Common myeloid progenitor, CD34-positive (primary cell): ENCODE data around the gene NUDT9.

Source experiments
- CTCF ChIA-PET: fragments of 350-600 bp; sonication (Branson Sonifier 250); formaldehyde crosslinking; loops from one replicate; lab custom pipeline; 2021; ENCODE audit warnings: antibody characterized with exemption; lab: Charles Lee
- POLR2A ChIA-PET: fragments of 350-600 bp; sonication (Branson Sonifier 250); formaldehyde crosslinking; loops from one replicate; lab custom pipeline; 2021; ENCODE audit warnings: antibody characterized with exemption; lab: Charles Lee
- DNase-seq, 3 donors: peaks; one replicate each; pipeline versions ENCODE4 v3.0.0 to v3.0.0-alpha.2; 2013
- H3K27ac ChIP-seq, 2 experiments: 1 replicate in 1 of 2; 2 replicates in 1 of 2; pipeline ENCODE4 v1.7.0; 2013; ENCODE audit warnings: inconsistent platforms in 2 of 2, low read length in 2 of 2, mild to moderate bottlenecking in 2 of 2, low read depth in 1 of 2, moderate library complexity in 1 of 2; ENCODE audit not compliant: severe bottlenecking in 2 of 2, insufficient read depth in 1 of 2, poor library complexity in 1 of 2
- H3K27me3 ChIP-seq, 5 experiments: replicated peaks in 2 of 5; 1 replicate in 3 of 5; 2 replicates in 2 of 5; pipeline versions ENCODE4 v1.6.1 to v1.7.0; 2013; ENCODE audit warnings: low read length in 4 of 5, mild to moderate bottlenecking in 2 of 5, moderate library complexity in 2 of 5, inconsistent platforms in 1 of 5; ENCODE audit not compliant: insufficient read depth in 5 of 5, control insufficient read depth in 4 of 5
- H3K36me3 ChIP-seq, 4 experiments: 1 replicate in 2 of 4; 2 replicates in 2 of 4; pipeline versions ENCODE4 v1.6.1 to v1.7.0; 2013; ENCODE audit warnings: low read length in 3 of 4, control low read depth in 1 of 4, mild to moderate bottlenecking in 1 of 4; ENCODE audit not compliant: control insufficient read depth in 4 of 4, insufficient read depth in 4 of 4
- H3K4me1 ChIP-seq, 4 experiments: 1 replicate in 3 of 4; 2 replicates in 1 of 4; pipeline versions ENCODE4 v1.6.1 to v1.7.1; 2013; ENCODE audit warnings: low read length in 3 of 4, mild to moderate bottlenecking in 3 of 4, control low read depth in 1 of 4, inconsistent platforms in 1 of 4, moderate library complexity in 1 of 4; ENCODE audit not compliant: control insufficient read depth in 4 of 4, insufficient read depth in 4 of 4; ENCODE audit errors: control extremely low read depth in 1 of 4
- H3K4me3 ChIP-seq, 7 experiments: 1 replicate in 4 of 7; 2 replicates in 3 of 7; pipeline versions ENCODE4 v1.5.1 to v1.7.0; 2013; ENCODE audit warnings: mild to moderate bottlenecking in 7 of 7, low read length in 6 of 7, moderate library complexity in 6 of 7, inconsistent platforms in 2 of 7, low read depth in 2 of 7, control low read depth in 1 of 7; ENCODE audit not compliant: insufficient read depth in 4 of 7, control insufficient read depth in 1 of 7; ENCODE audit errors: extremely low read depth in 1 of 7
- H3K9me3 ChIP-seq, 5 experiments: 1 replicate in 4 of 5; 2 replicates in 1 of 5; pipeline versions ENCODE4 v1.6.1 to v1.7.1; 2013; ENCODE audit warnings: low read length in 4 of 5, mild to moderate bottlenecking in 2 of 5, inconsistent platforms in 1 of 5, low read depth in 1 of 5, moderate library complexity in 1 of 5; ENCODE audit not compliant: control insufficient read depth in 4 of 5, insufficient read depth in 2 of 5; ENCODE audit errors: control extremely low read depth in 1 of 5
- WGBS: methylation state at CpG from one replicate; pipeline ENCODE4 v1.1.5; 2013; ENCODE audit not compliant: insufficient coverage; 5-methylcytosine and 5-hydroxymethylcytosine counted together

NUDT9 gene

GRCh38 chr4:87499403-87500091 lies 77.2 kb downstream of the NUDT9 start:
- DNase-seq, result no peak
- H3K36me3 ChIP-seq, result no peaks in the 10 kb centered on the region
- H3K4me3 ChIP-seq, result no peak overlapping the region
- ChIA-PET CTCF (interaction anchor here (1.1 to 1.9 kb wide), 2 partner anchors 28 to 178 kb away, joined by 3 to 6 read pairs; no protein-coding TSS in a partner anchor), POLR2A (no interaction called here)
- no peaks in the 10 kb centered on the region for H3K9me3 ChIP-seq
- no peaks in the 10 kb centered on the region for H3K27me3 ChIP-seq
- 97% methylated on average over 6 of the region's 7 CpGs for WGBS
- no peak overlapping the region for H3K27ac ChIP-seq
- peaks cover 0 to 6% (median 0%) of the 10 kb centered on the region in 4 experiments for H3K4me1 ChIP-seq

- Histone ChIP-seq H3K36me3 (no peaks in the 10 kb centered on the region), H3K27me3 (no peaks in the 10 kb centered on the region), H3K27ac (no peak overlapping the region), H3K4me1 (peaks cover 0 to 6% (median 0%) of the 10 kb centered on the region in 4 experiments), H3K4me3 (no peak overlapping the region), H3K9me3 (no peaks in the 10 kb centered on the region)
- POLR2A ChIA-PET, result no interaction called here
- CTCF ChIA-PET, result no interaction called here
- WGBS, result 97% methylated on average over 3 of the region's 4 CpGs
- DNase-seq, result no peak
These were observed 77.7 kb downstream of the NUDT9 start for GRCh38 chr4:87500092-87500462.

GRCh38 chr4:87502580-87503238 lies 80.3 kb downstream of the NUDT9 start:
- CTCF ChIA-PET, result no interaction called here
- DNase-seq, result no peak

GRCh38 chr4:87505862-87506261 lies 83.5 kb downstream of the NUDT9 start:
- H3K4me3 ChIP-seq, result no peak overlapping the region
- WGBS, result 90% methylated on average over 3 of the region's 3 CpGs
- no peaks in the 10 kb centered on the region for H3K36me3 ChIP-seq
- no peaks in the 10 kb centered on the region for H3K9me3 ChIP-seq
- H3K27ac ChIP-seq, result no peak overlapping the region
- ChIA-PET POLR2A (no interaction called here), CTCF (no interaction called here)
- no peaks in the 10 kb centered on the region for H3K27me3 ChIP-seq
- no peak for DNase-seq
- H3K4me1 ChIP-seq, result no peaks in the 10 kb centered on the region

More at GRCh38 chr4:87502580-87503238, 80.3 kb downstream of the NUDT9 start:
- Histone ChIP-seq H3K4me1 (peaks cover 0 to 6% (median 0%) of the 10 kb centered on the region in 4 experiments), H3K4me3 (no peak overlapping the region), H3K27ac (no peak overlapping the region), H3K27me3 (no peaks in the 10 kb centered on the region), H3K36me3 (no peaks in the 10 kb centered on the region), H3K9me3 (no peaks in the 10 kb centered on the region)
- POLR2A ChIA-PET, result no interaction called here

- Histone ChIP-seq H3K4me3 (no peak overlapping the region), H3K27ac (no peak overlapping the region), H3K9me3 (no peaks in the 10 kb centered on the region), H3K36me3 (no peaks in the 10 kb centered on the region), H3K27me3 (no peaks in the 10 kb centered on the region), H3K4me1 (no peaks in the 10 kb centered on the region)
- WGBS, result 80% methylated on average over 2 of the region's 4 CpGs
- CTCF ChIA-PET, result no interaction called here
- POLR2A ChIA-PET, result no interaction called here
- DNase-seq, result no peak
These were observed 84.8 kb downstream of the NUDT9 start for GRCh38 chr4:87506974-87507701.
